Renal cortical epithelial cell (primary cell): ENCODE results near the gene PSMD13. TPM values are rescaled to one million over a fixed set of nuclear protein-coding genes. Genes with fewer than 3 reads are reported as not detected.
"Not testable (repeated sequence)": the region's sequence is repeated elsewhere in the genome, so short reads cannot be mapped to it uniquely, and the experiment has no call there.

Experiments used
- DNase-seq: peaks from one replicate; pipeline ENCODE4 v3.0.0-alpha.2; 2011; ENCODE audit warnings: low read depth
- total RNA-seq: library from RNA; depleted of rRNA; stranded (reverse); fragments of >200 nt; gene quantifications from 2 replicates; pipeline ENCODE4 v1.2.3, GENCODE V29; 2014

Gene PSMD13
- total RNA-seq, 1 donor from 2014 or later = 74.2 TPM

DNA sequence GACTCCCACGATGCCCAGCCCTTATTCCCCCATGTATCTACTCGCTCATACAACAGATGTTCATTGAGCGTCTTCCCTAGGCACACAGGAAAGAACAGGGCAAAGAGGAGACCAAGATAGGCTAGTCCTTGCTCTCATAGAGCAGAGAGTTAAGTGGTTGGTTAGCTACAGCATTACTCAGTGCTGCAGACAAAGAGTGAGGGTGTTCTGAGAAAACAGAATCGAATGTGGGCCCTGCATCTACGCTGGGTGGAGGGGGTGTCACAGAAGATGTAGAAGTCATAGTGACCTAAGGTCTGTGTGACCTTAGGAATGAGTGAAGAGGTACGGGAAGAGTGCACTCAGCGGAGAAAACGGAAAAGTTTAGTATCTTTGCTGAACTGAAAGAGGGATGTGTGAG lies 12.3 kb downstream of the PSMD13 start:
- DNase-seq = no peak

DNA sequence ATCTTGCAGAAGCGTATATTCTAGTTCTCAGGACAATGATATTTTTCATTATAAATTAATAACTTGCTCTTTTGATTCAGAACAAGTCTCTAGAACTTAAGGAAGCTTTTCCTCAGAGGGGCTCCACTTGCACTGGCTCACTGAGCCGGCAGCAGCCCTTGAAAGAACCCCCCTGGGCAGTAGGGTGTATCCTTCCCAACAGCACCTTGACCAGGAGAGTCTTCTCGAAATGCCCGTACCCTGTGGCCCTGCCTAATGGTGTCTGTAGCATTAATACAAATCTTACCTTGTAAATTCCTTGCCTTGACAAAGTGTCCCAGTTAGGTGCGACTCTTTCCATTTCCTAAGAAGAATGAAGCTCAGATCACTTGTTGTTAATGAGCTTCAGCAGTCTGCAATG lies 13.5 kb downstream of the PSMD13 start:
- no peak for DNase-seq

DNA sequence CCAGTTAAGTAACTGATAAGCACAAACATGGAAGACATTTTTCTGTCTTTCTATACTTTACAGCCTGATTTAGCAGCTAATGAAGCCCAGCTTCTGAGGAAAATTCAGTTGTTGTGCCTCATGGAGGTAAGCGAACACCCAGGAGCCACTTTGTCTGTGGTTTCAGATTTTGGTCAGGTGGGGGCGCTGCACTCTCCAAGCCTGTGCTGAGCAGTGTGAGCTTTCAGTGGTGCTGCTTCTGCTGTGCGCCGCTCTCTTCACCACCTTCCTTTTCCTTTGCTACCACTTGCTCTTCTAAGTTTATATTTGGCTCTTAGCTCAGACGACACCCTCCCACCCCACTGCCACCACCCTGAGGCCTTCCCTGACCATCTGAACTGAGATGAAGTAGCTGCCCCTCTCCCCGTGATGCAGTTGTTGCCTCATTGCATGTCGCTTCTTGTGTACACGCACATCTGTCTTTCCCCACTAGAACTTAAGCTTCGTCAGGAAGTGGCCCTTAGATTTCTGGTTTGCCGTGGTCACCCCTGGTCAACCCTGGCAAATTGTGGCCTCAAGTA lies 14.0 kb downstream of the PSMD13 start:
- DNase-seq = peak; percentile 36

DNA sequence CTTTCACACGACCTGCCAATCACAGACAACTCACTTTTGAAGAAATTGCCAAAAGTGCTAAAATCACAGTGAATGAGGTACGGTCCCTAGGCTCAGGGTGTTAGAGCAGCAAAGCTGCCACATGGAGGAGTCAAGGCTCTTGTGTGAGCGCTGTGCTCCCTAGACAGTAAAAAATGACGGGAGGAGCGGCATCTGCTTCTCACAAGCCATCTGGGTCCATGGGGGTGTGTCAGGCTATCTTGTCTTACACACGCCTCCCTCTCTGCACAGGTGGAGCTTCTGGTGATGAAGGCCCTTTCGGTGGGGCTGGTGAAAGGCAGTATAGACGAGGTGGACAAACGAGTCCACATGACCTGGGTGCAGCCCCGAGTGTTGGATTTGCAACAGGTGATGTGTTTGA lies 14.8 kb downstream of the PSMD13 start:
- DNase-seq = no peak

DNA sequence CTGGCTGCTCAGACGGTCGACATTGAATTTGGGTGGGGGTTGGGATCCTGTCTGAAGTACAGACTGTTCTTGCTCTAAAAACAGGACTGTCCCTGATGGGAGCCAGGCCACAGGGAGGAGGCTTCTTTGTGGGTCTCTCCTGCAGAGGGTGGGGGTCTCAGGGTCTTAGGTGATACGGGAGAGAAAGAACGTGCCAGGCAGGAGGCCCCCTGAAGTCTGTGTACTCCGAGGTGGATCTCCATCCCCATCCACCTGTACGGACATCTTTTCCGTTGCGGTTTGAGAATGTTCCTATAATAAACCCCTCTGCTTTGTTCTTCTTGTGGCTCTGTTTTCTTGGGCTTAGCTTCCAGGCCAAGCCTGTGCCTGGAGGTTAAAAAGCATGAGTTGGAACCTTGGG lies 15.9 kb downstream of the PSMD13 start:
- DNase-seq = no peak

DNA sequence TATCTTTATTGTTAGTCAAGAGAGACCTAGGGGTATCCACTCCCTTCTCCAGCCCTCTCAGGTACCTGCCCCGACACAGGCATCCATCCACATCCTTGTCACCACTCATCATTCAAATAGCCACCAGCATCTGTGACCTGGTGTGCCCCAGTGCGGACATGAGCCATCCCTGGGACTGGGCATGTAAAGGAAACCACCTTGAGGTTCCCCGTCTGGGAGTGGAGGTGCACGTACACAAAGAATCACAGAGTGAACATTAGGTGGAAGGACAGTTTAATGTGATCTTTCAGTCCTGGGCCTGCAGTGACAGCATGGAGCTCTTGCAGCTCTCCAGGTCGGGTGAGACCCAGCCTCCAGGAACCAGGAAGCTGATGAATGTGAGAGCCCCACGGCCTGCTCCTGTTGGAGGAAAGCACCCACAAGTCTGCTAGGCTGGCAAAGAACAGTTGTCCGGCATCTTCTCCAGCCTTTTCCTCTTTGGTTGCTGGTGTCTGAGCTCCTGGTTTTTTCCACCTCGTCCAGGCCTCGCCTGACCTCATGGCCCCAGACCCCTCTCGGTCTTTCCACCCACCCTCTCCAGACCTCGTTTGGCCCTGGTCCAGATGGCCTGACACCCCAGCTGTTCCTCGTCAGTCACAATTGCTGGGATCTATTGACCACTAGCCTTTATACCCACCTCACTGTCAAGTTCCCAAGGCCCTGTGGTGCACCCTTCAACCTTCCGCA lies 16.5 kb downstream of the PSMD13 start:
- no peak for DNase-seq

DNA sequence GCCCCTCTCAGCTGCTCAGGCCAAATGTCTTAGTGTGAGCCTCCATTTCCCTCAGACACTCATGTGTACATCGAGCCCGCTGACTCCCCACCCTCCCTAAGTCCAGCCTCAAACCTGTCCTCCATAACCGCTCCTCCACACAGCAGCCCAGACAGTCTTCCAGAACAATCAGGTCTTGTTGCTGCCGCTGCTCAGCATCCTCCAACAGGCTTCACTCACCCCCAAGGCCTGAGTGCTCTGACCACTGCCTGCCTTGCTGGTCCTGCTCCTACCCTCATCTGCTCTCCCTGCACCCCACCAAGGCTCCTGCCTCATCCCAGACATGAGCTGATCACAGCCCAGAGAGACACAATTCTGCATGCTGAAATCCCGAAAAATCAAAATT lies 17.1 kb downstream of the PSMD13 start:
- DNase-seq = no peak

DNA sequence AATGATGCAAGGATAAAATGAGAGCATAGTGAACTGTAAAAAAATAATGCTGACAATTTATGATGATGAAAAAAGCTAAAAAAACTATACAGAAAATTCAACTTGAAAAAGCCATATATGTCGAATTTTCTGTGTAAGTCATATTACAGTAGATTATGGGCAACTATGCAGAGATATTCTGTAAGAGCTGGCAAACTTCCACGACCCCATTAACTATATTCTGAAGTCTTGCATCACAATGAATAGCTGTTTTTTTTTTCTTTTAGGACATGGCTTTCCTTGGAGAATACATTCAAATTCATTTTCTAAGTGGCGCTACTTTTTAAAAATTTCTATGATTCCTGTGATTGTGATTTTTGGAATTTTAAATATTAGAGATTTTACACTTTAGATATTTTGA lies 18.4 kb downstream of the PSMD13 start:
- DNase-seq = no peak

DNA sequence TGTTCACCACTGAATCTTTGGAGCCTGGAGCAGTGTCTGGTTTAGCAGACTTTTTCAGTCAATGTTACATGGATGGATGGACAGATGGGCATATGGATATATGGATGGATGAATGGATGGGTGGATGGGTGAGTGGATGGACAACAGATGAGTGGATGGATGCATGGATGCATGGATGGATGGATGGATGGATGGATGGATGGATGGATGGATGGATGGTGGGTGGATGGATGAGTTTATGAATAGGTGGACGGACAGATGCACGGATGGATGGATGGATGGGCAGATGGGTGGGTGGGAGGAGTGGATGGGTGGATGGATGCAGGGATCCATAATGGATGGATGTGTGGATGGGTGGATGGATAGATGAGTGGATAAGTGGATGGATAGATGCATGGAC lies 19.0 kb downstream of the PSMD13 start:
- DNase-seq = no peak

DNA sequence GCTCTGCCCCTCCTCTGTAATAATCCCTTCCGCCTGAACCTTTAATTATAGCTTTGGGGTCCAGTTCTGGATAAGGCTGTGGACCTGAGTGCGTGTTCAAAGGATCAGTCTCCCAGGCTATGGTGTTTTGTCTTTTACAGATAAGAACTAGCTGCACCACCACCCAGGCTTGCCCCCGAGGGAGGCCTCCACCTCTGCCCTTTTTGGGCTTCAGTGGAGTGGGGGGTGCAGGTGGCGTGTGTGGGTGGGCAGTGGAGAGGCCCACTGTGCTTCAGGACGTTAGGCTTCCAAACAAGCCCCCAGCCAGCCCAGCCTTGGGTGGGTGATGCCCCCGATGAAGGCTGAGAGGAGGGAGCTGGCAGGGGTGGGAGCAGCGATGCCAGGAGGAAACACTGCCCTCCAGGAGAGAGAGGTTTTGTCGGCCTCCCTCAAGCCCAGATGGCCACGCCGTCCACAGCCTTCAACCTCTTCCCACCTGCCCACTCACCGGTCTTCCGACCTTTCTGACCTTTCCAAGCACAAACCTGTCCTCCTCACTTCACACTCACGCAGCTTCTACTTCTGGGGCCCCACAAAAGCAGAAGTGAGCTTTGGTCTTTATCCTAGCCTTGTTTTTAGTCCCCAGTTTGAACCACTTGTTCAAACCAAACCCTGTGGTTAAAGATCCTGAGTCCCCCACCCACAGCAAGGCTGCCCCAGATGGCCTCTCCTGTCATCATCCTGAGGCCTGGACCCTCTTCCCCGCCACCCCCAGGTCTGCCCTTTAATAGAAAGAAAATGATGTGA lies 20.4 kb downstream of the PSMD13 start:
- no peak for DNase-seq

DNA sequence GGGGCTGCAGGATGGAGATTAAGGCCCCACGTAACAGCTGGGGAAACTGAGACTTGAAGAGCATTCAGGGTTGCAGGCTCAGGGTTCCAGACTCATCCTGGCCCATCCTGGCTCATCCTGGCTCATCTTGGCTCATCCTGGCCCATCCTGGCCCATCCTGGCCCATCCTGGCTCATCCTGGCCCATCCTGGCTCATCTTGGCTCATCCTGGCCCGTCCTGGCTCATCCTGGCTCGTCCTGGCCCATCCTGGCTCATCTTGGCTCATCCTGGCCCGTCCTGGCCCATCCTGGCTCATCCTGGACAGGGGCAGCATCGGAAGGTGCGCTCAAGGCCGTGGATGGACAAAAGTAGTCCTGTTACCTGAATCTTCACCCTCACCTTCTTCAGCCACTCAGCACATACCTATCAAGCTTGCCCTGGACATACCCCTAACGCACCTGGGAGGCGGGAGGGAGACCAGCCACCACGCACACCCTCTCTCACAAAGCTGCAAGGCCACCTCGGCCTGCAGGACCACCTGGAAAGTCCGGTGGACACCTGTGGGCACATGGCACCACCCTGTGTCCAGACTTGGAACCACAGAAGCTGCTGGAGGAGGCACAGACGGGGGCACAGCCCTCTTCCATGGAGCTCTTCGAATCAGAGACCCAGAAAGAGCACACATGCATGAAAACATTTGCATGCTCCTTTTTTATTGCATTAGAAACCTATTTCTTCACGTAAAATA lies 21.2 kb downstream of the PSMD13 start:
- no peak for DNase-seq

DNA sequence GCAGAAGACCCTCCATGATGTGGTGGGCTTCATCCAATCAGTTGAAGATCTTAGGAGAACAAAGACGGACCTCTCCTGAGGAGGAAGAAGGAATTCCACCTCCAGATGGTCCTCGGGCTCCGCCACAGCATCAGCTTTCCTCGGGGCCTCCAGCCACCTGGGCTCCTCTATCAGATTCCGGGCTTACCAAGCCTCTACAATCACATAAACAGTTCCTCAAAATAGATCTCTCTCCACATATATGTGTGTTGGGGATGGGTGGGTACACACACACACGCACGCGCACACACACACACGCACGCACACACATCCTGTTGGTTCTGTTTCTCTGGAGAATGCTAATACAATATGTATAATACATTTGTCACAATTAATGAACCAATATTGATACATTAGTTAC lies 22.6 kb downstream of the PSMD13 start:
- DNase-seq = no peak

DNA sequence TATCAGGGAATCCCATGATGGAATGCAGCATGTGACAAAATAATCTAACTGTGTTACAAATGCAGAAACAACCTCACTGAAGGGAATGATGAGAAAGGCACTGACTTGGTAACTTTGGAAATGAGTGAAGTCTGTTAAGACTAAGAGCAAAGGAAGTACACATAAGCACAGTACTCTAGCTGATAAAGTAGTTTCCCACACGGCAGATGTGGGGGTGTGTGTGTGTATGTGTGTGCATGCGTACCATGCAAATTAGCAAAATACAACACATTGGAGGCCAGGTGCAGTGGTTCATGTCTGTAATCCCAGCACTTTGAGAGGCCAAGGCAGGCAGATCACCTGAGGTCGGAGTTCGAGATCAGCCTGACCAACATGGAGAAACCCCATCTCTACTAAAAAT lies 24.8 kb downstream of the PSMD13 start:
- no peak for DNase-seq

DNA sequence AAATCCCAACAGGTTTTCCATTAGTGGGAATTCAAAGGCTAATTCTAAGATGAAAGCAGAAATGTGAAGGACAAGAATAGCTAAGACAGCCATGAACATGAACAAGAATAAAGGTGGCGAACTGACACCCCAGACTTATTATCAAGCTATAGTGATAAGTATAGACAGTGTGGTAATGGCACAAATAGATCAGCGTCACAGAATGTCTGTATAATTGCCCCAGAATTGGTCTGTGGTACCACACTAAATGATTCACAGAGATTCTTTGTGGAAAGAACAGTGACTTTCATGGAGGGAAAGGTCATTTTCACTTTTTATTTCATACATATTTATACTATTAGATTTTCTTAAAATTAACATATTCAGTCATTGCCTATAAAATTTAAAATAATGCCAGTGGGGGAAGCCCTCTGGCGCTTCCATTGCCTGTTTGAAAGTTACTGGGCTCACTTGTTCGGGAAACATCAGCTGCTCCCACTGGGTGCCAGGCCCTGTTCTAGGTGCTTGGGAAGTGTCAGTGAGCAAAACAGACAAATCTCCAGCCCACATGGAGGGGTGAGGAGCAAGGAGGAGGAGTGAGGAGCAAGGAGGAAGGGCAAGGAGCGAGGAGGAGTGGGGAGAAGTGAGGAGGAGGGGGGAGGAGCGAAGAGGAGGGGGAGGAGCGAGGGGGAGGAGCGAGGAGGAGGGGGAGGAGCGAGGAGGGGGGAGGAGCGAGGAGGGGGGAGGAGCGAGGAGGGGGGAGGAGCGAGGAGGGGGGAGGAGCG lies 30.1 kb downstream of the PSMD13 start:
- no peak for DNase-seq

DNA sequence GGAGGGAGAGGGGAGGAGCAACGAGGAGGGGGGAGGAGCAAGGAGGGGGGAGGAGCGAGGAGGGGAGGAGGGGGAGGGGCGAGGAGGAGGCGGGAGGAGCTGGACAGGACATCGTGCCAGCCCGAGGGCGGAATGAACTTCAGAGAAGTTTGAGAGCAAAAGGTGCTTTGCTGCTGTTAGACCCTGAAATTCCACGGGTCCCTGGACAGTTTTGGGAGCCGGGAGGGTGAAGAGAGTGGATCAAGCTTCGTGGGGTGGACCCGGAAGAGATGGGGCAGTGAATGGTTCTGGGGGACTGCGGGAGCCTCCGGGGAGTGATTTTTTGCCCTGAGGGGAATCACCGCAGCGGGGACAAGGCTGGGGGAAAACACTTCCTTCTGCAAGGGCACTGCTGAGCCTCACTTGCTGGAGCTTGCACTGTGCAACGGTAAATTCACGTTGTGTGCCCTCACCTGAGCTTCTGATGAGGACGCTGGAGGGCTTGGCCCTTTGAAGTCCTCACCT lies 30.8 kb downstream of the PSMD13 start:
- DNase-seq = no peak

DNA sequence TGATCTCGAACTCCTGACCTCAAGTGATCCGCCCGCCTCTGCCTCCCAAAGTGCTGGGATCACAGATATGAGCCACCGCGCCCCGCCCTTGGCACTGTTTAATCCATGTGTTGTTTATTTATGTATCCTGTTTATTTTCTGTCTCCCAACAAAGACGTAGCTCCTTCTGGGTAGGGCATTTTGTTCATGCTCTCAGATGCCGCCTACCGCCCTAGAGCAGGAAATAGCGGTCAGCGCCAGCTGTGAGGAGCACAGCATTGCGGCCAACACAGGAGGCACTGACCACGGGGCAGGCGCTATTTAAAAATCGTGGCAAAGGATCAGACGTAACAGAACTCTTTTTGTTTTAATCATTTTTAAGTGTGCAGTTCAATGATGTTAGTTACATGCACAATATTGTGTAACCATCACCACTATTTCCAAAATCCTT lies 32.0 kb downstream of the PSMD13 start:
- not testable (repeated sequence) for DNase-seq

DNA sequence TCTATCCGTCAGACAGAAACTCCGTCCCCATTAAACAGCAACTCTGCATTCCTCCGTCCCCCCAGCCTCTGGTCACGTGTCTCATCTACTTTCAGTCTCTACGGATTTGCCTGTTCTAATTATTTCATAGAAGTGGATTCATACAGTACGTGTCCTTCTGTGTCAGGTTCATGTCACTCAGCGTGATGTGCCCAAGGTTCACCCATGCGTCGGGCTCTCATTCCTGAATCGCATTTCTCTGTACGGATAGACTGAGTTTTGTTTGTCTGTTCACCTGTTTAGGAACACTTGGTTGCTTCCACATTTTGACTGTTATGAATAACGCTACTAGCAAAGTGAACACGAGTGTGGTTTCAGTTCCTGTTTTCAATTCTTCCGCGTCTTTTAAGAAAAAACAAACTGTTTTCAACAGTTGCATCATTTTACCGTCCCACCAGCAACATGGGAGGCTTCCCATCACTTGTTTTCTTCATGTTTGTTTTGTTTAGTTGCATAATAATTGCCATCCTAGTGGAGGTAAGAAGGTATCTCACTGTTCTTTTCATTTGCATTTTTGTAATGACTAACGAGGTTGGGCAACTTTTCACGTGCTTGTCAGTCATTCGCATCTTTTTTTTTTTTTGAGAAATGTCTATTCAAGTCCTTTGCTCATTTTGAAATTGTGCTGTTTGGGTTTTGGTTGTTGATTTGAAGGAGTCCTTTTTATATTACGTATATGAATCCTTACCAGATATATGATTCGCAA lies 32.5 kb downstream of the PSMD13 start:
- DNase-seq = peak; percentile 35

DNA sequence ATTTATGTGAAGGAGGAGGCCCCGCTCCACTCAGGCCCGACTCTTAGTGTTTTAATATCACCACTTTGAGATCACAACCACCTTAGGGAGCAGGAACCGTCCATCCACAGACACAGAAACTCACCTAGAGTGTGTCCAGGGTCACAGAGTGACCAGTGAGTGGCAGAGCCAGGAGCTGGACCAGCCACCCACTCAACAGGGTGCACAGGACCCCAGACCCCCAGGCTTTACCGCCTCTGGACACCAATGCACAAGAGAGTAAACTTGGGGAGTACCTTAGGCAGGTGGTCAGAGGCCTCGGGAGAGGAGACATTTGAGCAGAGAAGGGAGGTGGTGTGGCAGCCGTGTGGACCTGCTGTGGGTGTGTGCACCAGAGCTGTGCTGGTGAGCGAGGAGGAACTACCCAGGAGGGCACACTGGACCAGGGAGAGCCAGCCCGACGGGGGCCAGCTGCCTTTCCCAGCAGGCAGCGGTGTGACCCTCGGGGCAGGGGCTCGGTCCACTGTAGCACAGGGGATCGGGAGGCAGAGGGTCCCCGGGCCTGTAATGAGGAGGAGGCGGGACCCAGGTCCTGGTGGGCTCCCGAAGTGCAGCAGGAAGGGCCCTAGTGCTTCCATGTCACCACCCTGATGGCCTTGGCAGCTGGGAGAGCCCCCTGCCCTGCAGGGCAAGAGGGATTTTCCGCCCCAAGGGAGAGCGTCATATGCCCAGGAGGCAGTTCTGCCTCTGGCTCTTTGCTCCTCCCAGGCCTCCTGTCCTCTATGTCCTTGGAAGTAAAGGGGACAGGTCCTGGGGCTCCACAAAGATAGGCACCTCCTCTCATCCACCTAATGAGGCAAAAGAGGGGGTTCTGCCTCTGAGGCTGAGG lies 33.9 kb downstream of the PSMD13 start:
- no peak for DNase-seq

DNA sequence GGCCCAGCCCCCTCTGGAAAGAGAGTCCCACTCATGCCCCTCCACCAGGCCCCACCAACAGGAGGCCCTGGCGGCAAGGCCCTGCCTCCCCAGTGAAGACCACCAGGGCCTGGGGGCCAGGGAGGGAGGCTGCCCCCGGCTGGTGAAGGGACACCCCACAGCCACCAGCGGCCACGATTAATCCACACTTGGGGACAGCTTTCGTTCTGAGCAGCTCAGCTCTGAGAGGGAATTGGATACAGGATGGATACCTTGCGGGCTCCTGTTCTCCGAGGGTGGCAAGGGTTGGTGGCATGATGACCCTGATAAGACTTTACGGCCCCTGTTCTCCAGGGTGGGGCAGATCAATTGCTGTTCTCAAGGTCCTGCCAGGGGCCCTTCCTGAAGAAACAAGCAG lies 34.5 kb downstream of the PSMD13 start:
- no peak for DNase-seq
